Immature natural killer cell (primary cell): ENCODE results near the gene SUSD1. TPM values are rescaled to one million over a fixed set of nuclear protein-coding genes. Genes with fewer than 3 reads are reported as not detected.

Experiments used
- DNase-seq, 3 donors: peaks; one replicate each; pipeline ENCODE4 v3.0.0; 2022; ENCODE audit warnings: mixed read lengths in 1 of 3
- H3K27ac Mint-ChIP-seq, 6 donors: one replicate each; pipeline ENCODE4 v1.8.0; 2020; ENCODE audit warnings: mixed read lengths in 6 of 6, mild to moderate bottlenecking in 5 of 6, inconsistent platforms in 4 of 6, moderate library complexity in 3 of 6
- H3K27me3 Mint-ChIP-seq, 3 donors: one replicate each; pipeline ENCODE4 v1.8.0; 2020 to 2021; ENCODE audit warnings: low read depth in 3 of 3, mild to moderate bottlenecking in 3 of 3, mixed read lengths in 3 of 3, moderate library complexity in 3 of 3, inconsistent platforms in 1 of 3
- H3K36me3 Mint-ChIP-seq, 3 donors: one replicate each; pipeline ENCODE4 v1.8.0; 2020; ENCODE audit warnings: mixed read lengths in 3 of 3, inconsistent platforms in 2 of 3, mild to moderate bottlenecking in 2 of 3
- H3K4me1 Mint-ChIP-seq, 2 donors: one replicate each; pipeline ENCODE4 v1.8.0; 2020; ENCODE audit warnings: inconsistent platforms in 2 of 2, mild to moderate bottlenecking in 2 of 2, mixed read lengths in 2 of 2, moderate library complexity in 1 of 2
- H3K4me3 Mint-ChIP-seq, 5 donors: one replicate each; pipeline ENCODE4 v1.8.0; 2020; ENCODE audit warnings: mild to moderate bottlenecking in 5 of 5, mixed read lengths in 5 of 5, inconsistent platforms in 3 of 5, moderate library complexity in 3 of 5
- H3K9me3 Mint-ChIP-seq, 6 donors: one replicate each; pipeline ENCODE4 v1.8.0; 2020; ENCODE audit warnings: mild to moderate bottlenecking in 6 of 6, mixed read lengths in 6 of 6, inconsistent platforms in 4 of 6, moderate library complexity in 3 of 6
- polyA plus RNA-seq, 3 donors: library from polyadenylated mRNA; unstranded; fragments of 300-500 nt; fragmentation: Illumina TruSeq; gene quantifications; one replicate each; pipeline ENCODE4 v1.2.3, GENCODE V29; 2021

Gene SUSD1
- polyA plus RNA-seq, 3 donors from 2014 or later, result 32.3 to 66.8 (median 42.4) TPM

- H3K27me3 Mint-ChIP-seq, result peaks cover 0 to 1% (median 0%) of the 10 kb centered on the region in 3 donors
- H3K27ac Mint-ChIP-seq, result no peak overlapping the region
- no peak overlapping the region for H3K4me3 Mint-ChIP-seq
- no peaks in the 10 kb centered on the region for H3K36me3 Mint-ChIP-seq
- no peak for DNase-seq
- peaks cover 0 to 2% of the 10 kb centered on the region in 2 donors for H3K4me1 Mint-ChIP-seq
- H3K9me3 Mint-ChIP-seq, result no peaks in the 10 kb centered on the region
These were observed 165.4 kb downstream of the SUSD1 start for GRCh38 chr9:112009656-112010055.

- peaks cover 0 to 3% (median 0%) of the 10 kb centered on the region in 3 donors for H3K27me3 Mint-ChIP-seq
- no peak overlapping the region for H3K27ac Mint-ChIP-seq
- H3K4me1 Mint-ChIP-seq, result peaks cover 0 to 3% of the 10 kb centered on the region in 2 donors
- no peaks in the 10 kb centered on the region for H3K36me3 Mint-ChIP-seq
- no peak for DNase-seq
- H3K9me3 Mint-ChIP-seq, result no peaks in the 10 kb centered on the region
- H3K4me3 Mint-ChIP-seq, result no peak overlapping the region
These were observed 167.4 kb downstream of the SUSD1 start for GRCh38 chr9:112007575-112008240.

- DNase-seq, result no peak
- no peak overlapping the region for H3K27ac Mint-ChIP-seq
- H3K36me3 Mint-ChIP-seq, result no peaks in the 10 kb centered on the region
- no peaks in the 10 kb centered on the region for H3K9me3 Mint-ChIP-seq
- H3K4me3 Mint-ChIP-seq, result no peak overlapping the region
- peaks cover 0 to 3% of the 10 kb centered on the region in 2 donors for H3K4me1 Mint-ChIP-seq
- H3K27me3 Mint-ChIP-seq, result peaks cover 0 to 3% (median 0%) of the 10 kb centered on the region in 3 donors
These were observed 168.6 kb downstream of the SUSD1 start for GRCh38 chr9:112006361-112007020.

- H3K4me3 Mint-ChIP-seq, result no peak overlapping the region
- H3K9me3 Mint-ChIP-seq, result no peaks in the 10 kb centered on the region
- H3K4me1 Mint-ChIP-seq, result peaks cover 0 to 3% of the 10 kb centered on the region in 2 donors
- H3K36me3 Mint-ChIP-seq, result no peaks in the 10 kb centered on the region
- DNase-seq, result no peak
- H3K27me3 Mint-ChIP-seq, result peaks cover 0 to 3% (median 0%) of the 10 kb centered on the region in 3 donors
- H3K27ac Mint-ChIP-seq, result no peak overlapping the region
These were observed 169.2 kb downstream of the SUSD1 start for GRCh38 chr9:112005939-112006338.

- no peaks in the 10 kb centered on the region for H3K36me3 Mint-ChIP-seq
- DNase-seq, result no peak
- H3K27ac Mint-ChIP-seq, result no peak overlapping the region
- peaks cover 0 to 9% (median 2%) of the 10 kb centered on the region in 3 donors for H3K27me3 Mint-ChIP-seq
- peaks cover 0 to 3% of the 10 kb centered on the region in 2 donors for H3K4me1 Mint-ChIP-seq
- H3K9me3 Mint-ChIP-seq, result no peaks in the 10 kb centered on the region
- H3K4me3 Mint-ChIP-seq, result no peak overlapping the region
These were observed 171.6 kb downstream of the SUSD1 start for GRCh38 chr9:112003538-112003937.

- H3K27me3 Mint-ChIP-seq, result peaks cover 0 to 9% (median 2%) of the 10 kb centered on the region in 3 donors
- H3K27ac Mint-ChIP-seq, result no peak overlapping the region
- DNase-seq, result no peak
- no peaks in the 10 kb centered on the region for H3K36me3 Mint-ChIP-seq
- H3K4me1 Mint-ChIP-seq, result peaks cover 0 to 3% of the 10 kb centered on the region in 2 donors
- no peaks in the 10 kb centered on the region for H3K9me3 Mint-ChIP-seq
- H3K4me3 Mint-ChIP-seq, result no peak overlapping the region
These were observed 172.1 kb downstream of the SUSD1 start for GRCh38 chr9:112002847-112003457.

GRCh38 chr9:112002131-112002846 is 172.8 kb downstream of the SUSD1 start:
- Mint-ChIP-seq H3K4me3 (no peak overlapping the region), H3K27me3 (peaks cover 2 to 9% (median 3%) of the 10 kb centered on the region in 3 donors), H3K9me3 (no peaks in the 10 kb centered on the region), H3K36me3 (no peaks in the 10 kb centered on the region), H3K27ac (no peak overlapping the region), H3K4me1 (peaks cover 0 to 3% of the 10 kb centered on the region in 2 donors)
- DNase-seq, result no peak

GRCh38 chr9:112000743-112001142 is 174.4 kb downstream of the SUSD1 start:
- H3K27ac Mint-ChIP-seq, result no peak overlapping the region

GRCh38 chr9:111999319-111999718 is 175.8 kb downstream of the SUSD1 start:
- no peak overlapping the region for H3K27ac Mint-ChIP-seq
- no peak overlapping the region for H3K4me3 Mint-ChIP-seq
- peaks cover 2 to 11% (median 3%) of the 10 kb centered on the region in 3 donors for H3K27me3 Mint-ChIP-seq
- H3K4me1 Mint-ChIP-seq, result peaks cover 0 to 6% of the 10 kb centered on the region in 2 donors
- no peaks in the 10 kb centered on the region for H3K36me3 Mint-ChIP-seq
- no peak for DNase-seq
- no peaks in the 10 kb centered on the region for H3K9me3 Mint-ChIP-seq

More at GRCh38 chr9:112000743-112001142, 174.4 kb downstream of the SUSD1 start:
- no peak overlapping the region for H3K4me3 Mint-ChIP-seq
- peaks cover 2 to 9% (median 3%) of the 10 kb centered on the region in 3 donors for H3K27me3 Mint-ChIP-seq
- H3K4me1 Mint-ChIP-seq, result peaks cover 0 to 3% of the 10 kb centered on the region in 2 donors
- no peaks in the 10 kb centered on the region for H3K36me3 Mint-ChIP-seq
- H3K9me3 Mint-ChIP-seq, result no peaks in the 10 kb centered on the region
- DNase-seq, result no peak

- Mint-ChIP-seq H3K9me3 (no peaks in the 10 kb centered on the region), H3K27ac (no peak overlapping the region), H3K4me1 (peaks cover 0 to 13% of the 10 kb centered on the region in 2 donors), H3K4me3 (no peak overlapping the region), H3K27me3 (peaks cover 2 to 11% (median 3%) of the 10 kb centered on the region in 3 donors), H3K36me3 (no peaks in the 10 kb centered on the region)
- DNase-seq, result no peak
These were observed 177.3 kb downstream of the SUSD1 start for GRCh38 chr9:111997831-111998230.

- DNase-seq, result no peak
- no peaks in the 10 kb centered on the region for H3K36me3 Mint-ChIP-seq
- H3K9me3 Mint-ChIP-seq, result no peaks in the 10 kb centered on the region
- no peak overlapping the region for H3K4me3 Mint-ChIP-seq
- peaks cover 8 to 25% of the 10 kb centered on the region in 2 donors for H3K4me1 Mint-ChIP-seq
- H3K27me3 Mint-ChIP-seq, result peaks cover 2 to 11% (median 3%) of the 10 kb centered on the region in 3 donors
- H3K27ac Mint-ChIP-seq, result no peak overlapping the region
These were observed 180.2 kb downstream of the SUSD1 start for GRCh38 chr9:111994831-111995458.

- H3K36me3 Mint-ChIP-seq, result no peaks in the 10 kb centered on the region
- H3K4me1 Mint-ChIP-seq, result peaks cover 9 to 35% of the 10 kb centered on the region in 2 donors
- DNase-seq, result no peak
- H3K27ac Mint-ChIP-seq, result no peak overlapping the region
- H3K4me3 Mint-ChIP-seq, result no peak overlapping the region
- no peaks in the 10 kb centered on the region for H3K9me3 Mint-ChIP-seq
- peaks cover 0 to 4% (median 3%) of the 10 kb centered on the region in 3 donors for H3K27me3 Mint-ChIP-seq
These were observed 181.8 kb downstream of the SUSD1 start for GRCh38 chr9:111993319-111993718.

GRCh38 chr9:111992523-111992922 is 182.6 kb downstream of the SUSD1 start:
- no peak for DNase-seq
- no peak overlapping the region for H3K4me3 Mint-ChIP-seq
- no peaks in the 10 kb centered on the region for H3K9me3 Mint-ChIP-seq
- H3K27ac Mint-ChIP-seq, result no peak overlapping the region
- peaks cover 11 to 40% of the 10 kb centered on the region in 2 donors for H3K4me1 Mint-ChIP-seq
- peaks cover 0 to 4% (median 2%) of the 10 kb centered on the region in 3 donors for H3K27me3 Mint-ChIP-seq
- H3K36me3 Mint-ChIP-seq, result no peaks in the 10 kb centered on the region
